Nephron (organoid): ENCODE measurements around the gene ZNF467.

Experiments
- H3K27ac Mint-ChIP-seq, 3 experiments: 2 replicates each; pipeline ENCODE4 v1.8.0; 2020; ENCODE audit warnings: mixed read lengths in 3 of 3, mild to moderate bottlenecking in 2 of 3, moderate library complexity in 1 of 3
- H3K27me3 Mint-ChIP-seq: 2 replicates; pipeline ENCODE4 v1.8.0; 2021; ENCODE audit warnings: low read depth, mild to moderate bottlenecking, moderate library complexity, mixed read lengths
- H3K36me3 Mint-ChIP-seq: 2 replicates; pipeline ENCODE4 v1.8.0; 2020; ENCODE audit warnings: low read depth, mixed read lengths
- H3K4me1 Mint-ChIP-seq: 2 replicates; pipeline ENCODE4 v1.8.0; 2020; ENCODE audit warnings: mixed read lengths
- H3K4me3 Mint-ChIP-seq, 3 experiments: 2 replicates each; pipeline ENCODE4 v1.8.0; 2020; ENCODE audit warnings: mild to moderate bottlenecking in 3 of 3, mixed read lengths in 3 of 3, moderate library complexity in 2 of 3
- H3K9me3 Mint-ChIP-seq: 2 replicates; pipeline ENCODE4 v1.8.0; 2020; ENCODE audit warnings: mixed read lengths
- TF ChIP-seq, protein P1 (sequence below), 3 experiments: fragments of 200-600 bp; sonication (generic); IDR thresholded peaks; one replicate each; pipeline ENCODE4 v1.5.0; 2021; ENCODE audit warnings: antibody characterized with exemption in 3 of 3; ENCODE audit not compliant: unreplicated experiment in 3 of 3

The ZNF467 gene

DNA sequence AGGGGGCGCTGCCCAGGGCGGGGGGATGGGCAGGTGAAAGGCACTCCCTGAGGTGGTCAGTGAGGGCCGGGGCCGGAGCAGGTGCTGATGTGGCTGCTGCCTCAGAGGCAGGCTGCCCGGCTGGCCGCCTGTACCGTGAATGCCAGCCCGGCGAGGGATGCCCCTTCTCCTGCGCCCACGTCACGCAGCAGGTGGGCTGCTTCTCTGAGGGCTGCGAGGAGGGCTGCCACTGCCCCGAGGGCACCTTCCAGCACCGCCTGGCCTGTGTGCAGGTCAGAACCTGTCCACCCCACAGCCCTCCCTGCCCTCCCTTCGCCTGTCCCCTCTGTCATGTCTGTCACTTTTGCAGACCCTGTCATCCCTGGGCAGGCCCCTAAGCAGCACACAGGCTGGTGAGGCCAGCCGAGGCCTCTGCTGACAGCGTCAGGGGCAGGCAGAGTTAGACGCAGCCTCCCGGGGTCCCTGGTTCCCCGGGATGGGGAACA lies 42.9 kb upstream of the ZNF467 start:
- H3K27ac Mint-ChIP-seq: no peak overlapping the region
- no peaks in the 10 kb centered on the region for H3K9me3 Mint-ChIP-seq
- TF ChIP-seq, protein P1, sequence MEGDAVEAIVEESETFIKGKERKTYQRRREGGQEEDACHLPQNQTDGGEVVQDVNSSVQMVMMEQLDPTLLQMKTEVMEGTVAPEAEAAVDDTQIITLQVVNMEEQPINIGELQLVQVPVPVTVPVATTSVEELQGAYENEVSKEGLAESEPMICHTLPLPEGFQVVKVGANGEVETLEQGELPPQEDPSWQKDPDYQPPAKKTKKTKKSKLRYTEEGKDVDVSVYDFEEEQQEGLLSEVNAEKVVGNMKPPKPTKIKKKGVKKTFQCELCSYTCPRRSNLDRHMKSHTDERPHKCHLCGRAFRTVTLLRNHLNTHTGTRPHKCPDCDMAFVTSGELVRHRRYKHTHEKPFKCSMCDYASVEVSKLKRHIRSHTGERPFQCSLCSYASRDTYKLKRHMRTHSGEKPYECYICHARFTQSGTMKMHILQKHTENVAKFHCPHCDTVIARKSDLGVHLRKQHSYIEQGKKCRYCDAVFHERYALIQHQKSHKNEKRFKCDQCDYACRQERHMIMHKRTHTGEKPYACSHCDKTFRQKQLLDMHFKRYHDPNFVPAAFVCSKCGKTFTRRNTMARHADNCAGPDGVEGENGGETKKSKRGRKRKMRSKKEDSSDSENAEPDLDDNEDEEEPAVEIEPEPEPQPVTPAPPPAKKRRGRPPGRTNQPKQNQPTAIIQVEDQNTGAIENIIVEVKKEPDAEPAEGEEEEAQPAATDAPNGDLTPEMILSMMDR (IDR thresholded peaks at IDR 0.05; ENCODE audit: unreplicated experiment in 3 of 3): no peak
- no peaks in the 10 kb centered on the region for H3K27me3 Mint-ChIP-seq
- H3K36me3 Mint-ChIP-seq: no peaks in the 10 kb centered on the region
- no peaks in the 10 kb centered on the region for H3K4me1 Mint-ChIP-seq
- H3K4me3 Mint-ChIP-seq: no peak overlapping the region

DNA sequence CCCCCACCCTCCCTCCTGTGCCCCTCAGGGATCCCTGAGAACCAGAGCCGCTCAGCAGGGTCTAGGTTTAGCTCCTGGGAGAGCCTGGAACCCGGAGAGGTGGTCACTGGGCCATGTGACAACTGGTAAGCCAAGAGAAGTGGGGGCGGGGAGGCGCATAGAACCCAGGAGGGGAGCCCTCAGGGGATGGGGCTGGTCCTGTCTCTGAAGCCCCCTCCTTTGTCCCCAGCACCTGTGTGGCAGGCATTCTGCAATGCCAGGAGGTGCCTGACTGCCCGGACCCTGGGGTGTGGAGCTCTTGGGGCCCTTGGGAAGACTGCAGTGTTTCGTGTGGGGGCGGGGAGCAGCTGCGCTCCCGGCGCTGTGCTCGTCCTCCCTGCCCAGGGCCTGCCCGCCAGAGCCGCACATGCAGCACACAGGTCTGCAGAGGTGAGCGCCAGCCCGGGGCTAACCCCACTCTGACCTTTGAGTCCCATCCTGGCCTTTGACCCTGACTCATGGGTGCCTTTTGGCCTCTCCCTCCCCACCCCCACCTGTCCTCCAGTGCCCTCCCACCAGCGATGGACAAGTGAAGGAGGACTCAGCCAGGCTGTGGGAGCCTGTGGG lies 42.4 kb upstream of the ZNF467 start:
- no peaks in the 10 kb centered on the region for H3K27me3 Mint-ChIP-seq
- H3K9me3 Mint-ChIP-seq: no peaks in the 10 kb centered on the region
- H3K4me3 Mint-ChIP-seq: no peak overlapping the region
- no peaks in the 10 kb centered on the region for H3K4me1 Mint-ChIP-seq
- TF ChIP-seq, protein P1 (IDR thresholded peaks at IDR 0.05; ENCODE audit: unreplicated experiment in 3 of 3): no peak
- H3K27ac Mint-ChIP-seq: no peak overlapping the region
- H3K36me3 Mint-ChIP-seq: no peaks in the 10 kb centered on the region

DNA sequence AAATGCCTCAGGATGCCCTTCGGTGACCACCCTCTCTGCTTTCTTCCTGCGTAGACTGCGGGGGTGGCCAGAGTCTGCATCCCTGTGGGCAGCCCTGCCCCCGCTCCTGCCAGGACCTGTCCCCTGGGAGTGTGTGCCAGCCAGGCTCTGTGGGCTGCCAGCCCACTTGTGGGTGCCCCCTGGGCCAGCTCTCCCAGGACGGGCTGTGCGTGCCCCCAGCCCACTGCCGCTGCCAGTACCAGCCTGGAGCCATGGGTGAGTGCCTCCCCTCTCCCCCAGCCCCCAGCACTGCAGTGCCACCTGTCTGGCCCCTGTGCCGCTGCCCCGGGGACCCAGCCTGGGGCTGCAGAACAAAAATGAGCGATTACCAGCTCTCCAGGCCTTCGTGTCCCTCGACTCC lies 41.7 kb upstream of the ZNF467 start:
- no peak overlapping the region for H3K27ac Mint-ChIP-seq
- no peaks in the 10 kb centered on the region for H3K27me3 Mint-ChIP-seq
- no peaks in the 10 kb centered on the region for H3K9me3 Mint-ChIP-seq
- TF ChIP-seq, protein P1 (IDR thresholded peaks at IDR 0.05; ENCODE audit: unreplicated experiment in 3 of 3): no peak
- no peaks in the 10 kb centered on the region for H3K4me1 Mint-ChIP-seq
- H3K36me3 Mint-ChIP-seq: no peaks in the 10 kb centered on the region
- H3K4me3 Mint-ChIP-seq: no peak overlapping the region

DNA sequence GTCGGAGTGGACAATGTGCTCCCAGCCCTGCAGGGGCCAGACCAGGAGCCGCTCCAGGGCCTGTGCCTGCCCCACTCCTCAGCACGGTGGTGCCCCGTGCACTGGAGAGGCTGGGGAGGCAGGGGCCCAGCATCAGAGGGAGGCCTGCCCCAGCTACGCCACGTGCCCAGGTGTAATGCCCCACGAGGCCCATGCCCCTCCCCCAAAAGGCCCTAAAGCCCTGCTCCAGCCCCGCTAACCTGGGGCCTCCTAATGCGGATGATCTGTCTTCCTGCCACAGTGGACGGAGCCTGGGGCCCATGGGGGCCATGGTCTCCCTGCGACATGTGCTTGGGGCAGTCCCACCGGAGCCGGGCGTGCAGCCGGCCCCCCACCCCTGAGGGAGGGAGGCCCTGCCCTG lies 41.1 kb upstream of the ZNF467 start:
- Mint-ChIP-seq H3K36me3 (no peaks in the 10 kb centered on the region), H3K27me3 (no peaks in the 10 kb centered on the region), H3K27ac (no peak overlapping the region), H3K9me3 (no peaks in the 10 kb centered on the region), H3K4me3 (no peak overlapping the region), H3K4me1 (no peaks in the 10 kb centered on the region)
- TF ChIP-seq, protein P1 (IDR thresholded peaks at IDR 0.05; ENCODE audit: unreplicated experiment in 3 of 3): no peak

DNA sequence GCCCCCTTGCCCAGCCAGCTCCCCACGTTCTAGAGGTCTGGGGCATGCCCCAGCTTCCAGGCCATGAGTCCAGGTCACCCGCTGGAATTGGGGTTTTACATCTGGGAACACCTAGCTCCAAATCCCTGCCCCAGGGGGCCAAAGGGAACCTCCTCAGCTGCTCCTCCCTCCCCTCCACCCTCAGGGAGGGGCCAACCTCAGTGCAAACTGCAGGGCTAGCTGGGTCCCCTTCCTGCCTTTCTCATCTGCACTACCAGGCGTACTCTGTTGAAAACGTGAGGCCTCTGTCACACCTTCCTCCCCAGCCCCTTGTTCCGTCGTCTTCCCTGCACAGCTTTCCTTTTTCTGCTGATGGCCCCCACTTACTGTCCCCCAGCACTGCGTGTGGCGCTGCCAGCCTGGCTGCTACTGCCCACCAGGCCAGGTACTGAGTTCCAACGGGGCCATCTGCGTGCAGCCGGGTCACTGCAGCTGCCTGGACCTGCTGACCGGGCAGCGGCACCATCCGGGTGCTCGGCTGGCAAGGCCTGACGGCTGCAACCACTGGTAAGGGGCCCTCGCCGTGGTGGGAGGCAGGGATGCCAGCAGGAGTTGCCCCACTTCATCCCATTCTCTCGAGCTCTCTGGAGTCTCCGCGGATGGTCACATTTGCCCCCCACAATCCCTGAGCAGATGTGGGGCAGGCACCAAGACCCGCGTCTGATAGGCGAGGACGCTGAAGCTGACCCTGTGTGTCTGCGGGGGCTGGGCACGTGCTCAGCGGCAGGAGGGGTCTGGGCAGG lies 40.1 kb upstream of the ZNF467 start:
- Mint-ChIP-seq H3K36me3 (no peaks in the 10 kb centered on the region), H3K9me3 (no peaks in the 10 kb centered on the region), H3K4me3 (no peak overlapping the region), H3K27ac (no peak overlapping the region), H3K27me3 (no peaks in the 10 kb centered on the region), H3K4me1 (no peaks in the 10 kb centered on the region)
- TF ChIP-seq, protein P1 (IDR thresholded peaks at IDR 0.05; ENCODE audit: unreplicated experiment in 3 of 3): no peak
